Stomach (tissue), 4 donors: Measurements from ENCODE around the gene CYB5A.

Source experiments
- POLR2AphosphoS5 ChIP-seq, 3 donors: sonication (generic); formaldehyde crosslinking; IDR thresholded peaks; one replicate each; pipeline ENCODE4 v1.6.1; 2016; ENCODE audit warnings: antibody characterized with exemption in 3 of 3
- TF ChIP-seq, protein P1 (sequence below), 7 experiments: fragments of 450-650 bp in 4 of 7; fragments of 200-600 bp in 3 of 7; sonication (generic) in 3 of 7; IDR thresholded peaks; one replicate each; pipeline ENCODE4 v1.5.1; 2016 to 2019; ENCODE audit warnings: antibody characterized with exemption in 7 of 7, control low read depth in 2 of 7, mild to moderate bottlenecking in 1 of 7

DNA sequence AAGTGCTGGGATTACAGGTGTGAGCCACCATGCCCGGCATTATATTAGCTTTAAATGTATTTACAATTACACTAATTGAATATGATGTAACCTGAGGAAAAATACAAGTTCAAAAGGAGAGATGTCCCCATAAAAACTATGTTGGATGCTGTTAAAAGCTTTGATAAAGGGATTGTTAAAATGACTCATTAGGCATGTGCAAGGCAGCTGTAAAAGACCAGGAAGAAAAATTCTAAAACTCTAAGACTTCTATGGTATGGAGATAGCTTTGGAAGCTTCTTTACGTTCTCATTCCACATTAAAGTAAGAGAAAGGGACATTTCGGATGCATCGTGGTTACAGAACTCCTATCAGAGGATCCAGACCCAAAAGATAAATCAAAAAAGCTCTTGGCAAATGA lies 50.3 kb downstream of the CYB5A start:
- TF ChIP-seq, protein P1, sequence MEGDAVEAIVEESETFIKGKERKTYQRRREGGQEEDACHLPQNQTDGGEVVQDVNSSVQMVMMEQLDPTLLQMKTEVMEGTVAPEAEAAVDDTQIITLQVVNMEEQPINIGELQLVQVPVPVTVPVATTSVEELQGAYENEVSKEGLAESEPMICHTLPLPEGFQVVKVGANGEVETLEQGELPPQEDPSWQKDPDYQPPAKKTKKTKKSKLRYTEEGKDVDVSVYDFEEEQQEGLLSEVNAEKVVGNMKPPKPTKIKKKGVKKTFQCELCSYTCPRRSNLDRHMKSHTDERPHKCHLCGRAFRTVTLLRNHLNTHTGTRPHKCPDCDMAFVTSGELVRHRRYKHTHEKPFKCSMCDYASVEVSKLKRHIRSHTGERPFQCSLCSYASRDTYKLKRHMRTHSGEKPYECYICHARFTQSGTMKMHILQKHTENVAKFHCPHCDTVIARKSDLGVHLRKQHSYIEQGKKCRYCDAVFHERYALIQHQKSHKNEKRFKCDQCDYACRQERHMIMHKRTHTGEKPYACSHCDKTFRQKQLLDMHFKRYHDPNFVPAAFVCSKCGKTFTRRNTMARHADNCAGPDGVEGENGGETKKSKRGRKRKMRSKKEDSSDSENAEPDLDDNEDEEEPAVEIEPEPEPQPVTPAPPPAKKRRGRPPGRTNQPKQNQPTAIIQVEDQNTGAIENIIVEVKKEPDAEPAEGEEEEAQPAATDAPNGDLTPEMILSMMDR (IDR thresholded peaks at IDR 0.05): no peak
- TF ChIP-seq POLR2AphosphoS5 (IDR thresholded peaks at IDR 0.05): no peak
